ENCODE measurements around the gene LZTR1. TPM values are rescaled to one million over a fixed set of nuclear protein-coding genes. Genes with fewer than 3 reads are reported as not detected.

The LZTR1 gene
- total and polyA plus RNA-seq, 10 of the 15 experiments (the other 5 are each of a cell fraction or from before 2014, with no cell fraction given) = 0.82 to 50.3 (median 19.3) TPM

DNA sequence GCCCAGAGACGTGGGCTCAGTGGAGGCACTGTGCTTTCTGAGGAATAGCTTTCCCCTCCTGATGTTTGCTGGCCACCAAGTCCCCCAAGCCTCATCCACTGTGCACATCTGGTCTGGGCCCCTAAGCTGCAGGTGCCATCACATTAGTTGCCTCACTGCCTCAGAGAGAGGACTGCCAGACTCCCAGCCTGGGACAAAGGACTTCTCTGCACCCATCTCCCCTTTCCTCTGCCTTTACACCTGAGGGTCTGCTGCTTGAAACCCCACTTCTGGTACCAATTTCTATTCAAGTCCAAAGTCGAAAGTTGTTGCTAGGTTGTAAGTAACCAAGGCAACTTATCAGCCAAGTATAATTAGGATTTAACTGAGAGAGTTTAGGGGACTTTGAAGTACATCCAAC, 3.7 kb upstream of the LZTR1 start:
- H3K27me3 ChIP-seq (replicated peaks in 1 of 2; ENCODE audit: control insufficient read depth in 2 of 2, insufficient read depth in 2 of 2, low read length in 1 of 2) = no peaks in the 10 kb centered on the region
- no peak overlapping the region for H3K4me3 ChIP-seq
- no TSS peak for BruUV-seq (replicated peaks)
- no peaks in the 10 kb centered on the region for H3K36me3 ChIP-seq (ENCODE audit: control insufficient read depth in 2 of 2, insufficient read depth in 2 of 2, low read length in 1 of 2)
- intact Hi-C loops (cut with micrococcal nuclease; ENCODE audit: unreplicated experiment) = no loop called here
- CTCF ChIA-PET = interaction anchor here (1.0 kb wide), 1 partner anchor 92 kb away, joined by 3 read pairs; no protein-coding TSS in a partner anchor
- FAIRE-seq (no peak), ATAC-seq (no peak), DNase-seq (ENCODE audit: low read depth, low spot score) (no peak)
- H3K4me1 ChIP-seq (ENCODE audit: control insufficient read depth, insufficient read depth, low read length) = peaks cover 8% of the 10 kb centered on the region; the same call in 1 of the 2 replicates
- WGBS (ENCODE audit: insufficient coverage, insufficient replicate concordance, low lambda C conversion rate, missing lambda C conversion rate) = 43% methylated on average over 2 of the region's 2 CpGs
- H3K27ac ChIP-seq (ENCODE audit: control insufficient read depth, insufficient read depth) = no peak overlapping the region
- in situ Hi-C loops (cut with MboI) = no loop called here
- POLR2A ChIA-PET = no interaction called here
- H4K20me1 ChIP-seq (ENCODE audit: control insufficient read depth, insufficient read depth) = no peaks in the 10 kb centered on the region
- RAD21 ChIA-PET (ENCODE audit: unreplicated experiment) = no interaction called here
- H3K79me2 ChIP-seq (ENCODE audit: control insufficient read depth, insufficient read depth, low read length) = peaks cover 16% of the 10 kb centered on the region
- H2AFZ ChIP-seq (ENCODE audit: control insufficient read depth, low read depth, low read length) = no peak overlapping the region
- peaks cover 6% of the 10 kb centered on the region; the same call in 2 of the 3 replicates for H3K9me3 ChIP-seq (replicated peaks; ENCODE audit: control insufficient read depth, insufficient read depth, low read length)
- H3K4me2 ChIP-seq (ENCODE audit: control insufficient read depth, insufficient read depth) = no peak overlapping the region
- H3K9ac ChIP-seq (ENCODE audit: control insufficient read depth, insufficient read depth, low read length) = no peak overlapping the region
- SMC1A ChIA-PET (ENCODE audit: uncharacterized antibody, unreplicated experiment) = interaction anchor here (1.9 kb wide), 1 partner anchor 24 kb away, joined by 4 read pairs; no protein-coding TSS in a partner anchor
- TF ChIP-seq HDAC6 (IDR thresholded peaks at IDR 0.05; ENCODE audit: unreplicated experiment) = no peak
- TF ChIP-seq, protein P1, sequence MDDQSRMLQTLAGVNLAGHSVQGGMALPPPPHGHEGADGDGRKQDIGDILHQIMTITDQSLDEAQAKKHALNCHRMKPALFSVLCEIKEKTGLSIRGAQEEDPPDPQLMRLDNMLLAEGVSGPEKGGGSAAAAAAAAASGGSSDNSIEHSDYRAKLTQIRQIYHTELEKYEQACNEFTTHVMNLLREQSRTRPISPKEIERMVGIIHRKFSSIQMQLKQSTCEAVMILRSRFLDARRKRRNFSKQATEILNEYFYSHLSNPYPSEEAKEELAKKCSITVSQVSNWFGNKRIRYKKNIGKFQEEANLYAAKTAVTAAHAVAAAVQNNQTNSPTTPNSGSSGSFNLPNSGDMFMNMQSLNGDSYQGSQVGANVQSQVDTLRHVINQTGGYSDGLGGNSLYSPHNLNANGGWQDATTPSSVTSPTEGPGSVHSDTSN (IDR thresholded peaks at IDR 0.05; ENCODE audit: insufficient replicate concordance, low read depth, low read length) = no peak
- TF ChIP-seq, protein P2, sequence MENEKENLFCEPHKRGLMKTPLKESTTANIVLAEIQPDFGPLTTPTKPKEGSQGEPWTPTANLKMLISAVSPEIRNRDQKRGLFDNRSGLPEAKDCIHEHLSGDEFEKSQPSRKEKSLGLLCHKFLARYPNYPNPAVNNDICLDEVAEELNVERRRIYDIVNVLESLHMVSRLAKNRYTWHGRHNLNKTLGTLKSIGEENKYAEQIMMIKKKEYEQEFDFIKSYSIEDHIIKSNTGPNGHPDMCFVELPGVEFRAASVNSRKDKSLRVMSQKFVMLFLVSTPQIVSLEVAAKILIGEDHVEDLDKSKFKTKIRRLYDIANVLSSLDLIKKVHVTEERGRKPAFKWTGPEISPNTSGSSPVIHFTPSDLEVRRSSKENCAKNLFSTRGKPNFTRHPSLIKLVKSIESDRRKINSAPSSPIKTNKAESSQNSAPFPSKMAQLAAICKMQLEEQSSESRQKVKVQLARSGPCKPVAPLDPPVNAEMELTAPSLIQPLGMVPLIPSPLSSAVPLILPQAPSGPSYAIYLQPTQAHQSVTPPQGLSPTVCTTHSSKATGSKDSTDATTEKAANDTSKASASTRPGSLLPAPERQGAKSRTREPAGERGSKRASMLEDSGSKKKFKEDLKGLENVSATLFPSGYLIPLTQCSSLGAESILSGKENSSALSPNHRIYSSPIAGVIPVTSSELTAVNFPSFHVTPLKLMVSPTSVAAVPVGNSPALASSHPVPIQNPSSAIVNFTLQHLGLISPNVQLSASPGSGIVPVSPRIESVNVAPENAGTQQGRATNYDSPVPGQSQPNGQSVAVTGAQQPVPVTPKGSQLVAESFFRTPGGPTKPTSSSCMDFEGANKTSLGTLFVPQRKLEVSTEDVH (IDR thresholded peaks at IDR 0.05; ENCODE audit: low read depth, partially characterized antibody) = no peak
- TF ChIP-seq TCF3 (IDR thresholded peaks at IDR 0.05; ENCODE audit: borderline replicate concordance, insufficient read depth, low read depth, low read length) = no peak
- TF ChIP-seq HDGF (IDR thresholded peaks at IDR 0.05) = no peak
- TF ChIP-seq, protein P3, sequence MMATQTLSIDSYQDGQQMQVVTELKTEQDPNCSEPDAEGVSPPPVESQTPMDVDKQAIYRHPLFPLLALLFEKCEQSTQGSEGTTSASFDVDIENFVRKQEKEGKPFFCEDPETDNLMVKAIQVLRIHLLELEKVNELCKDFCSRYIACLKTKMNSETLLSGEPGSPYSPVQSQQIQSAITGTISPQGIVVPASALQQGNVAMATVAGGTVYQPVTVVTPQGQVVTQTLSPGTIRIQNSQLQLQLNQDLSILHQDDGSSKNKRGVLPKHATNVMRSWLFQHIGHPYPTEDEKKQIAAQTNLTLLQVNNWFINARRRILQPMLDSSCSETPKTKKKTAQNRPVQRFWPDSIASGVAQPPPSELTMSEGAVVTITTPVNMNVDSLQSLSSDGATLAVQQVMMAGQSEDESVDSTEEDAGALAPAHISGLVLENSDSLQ (IDR thresholded peaks at IDR 0.05) = no peak
- no peak for TF ChIP-seq JUNB (IDR thresholded peaks at IDR 0.05)
- TF ChIP-seq, protein P4, sequence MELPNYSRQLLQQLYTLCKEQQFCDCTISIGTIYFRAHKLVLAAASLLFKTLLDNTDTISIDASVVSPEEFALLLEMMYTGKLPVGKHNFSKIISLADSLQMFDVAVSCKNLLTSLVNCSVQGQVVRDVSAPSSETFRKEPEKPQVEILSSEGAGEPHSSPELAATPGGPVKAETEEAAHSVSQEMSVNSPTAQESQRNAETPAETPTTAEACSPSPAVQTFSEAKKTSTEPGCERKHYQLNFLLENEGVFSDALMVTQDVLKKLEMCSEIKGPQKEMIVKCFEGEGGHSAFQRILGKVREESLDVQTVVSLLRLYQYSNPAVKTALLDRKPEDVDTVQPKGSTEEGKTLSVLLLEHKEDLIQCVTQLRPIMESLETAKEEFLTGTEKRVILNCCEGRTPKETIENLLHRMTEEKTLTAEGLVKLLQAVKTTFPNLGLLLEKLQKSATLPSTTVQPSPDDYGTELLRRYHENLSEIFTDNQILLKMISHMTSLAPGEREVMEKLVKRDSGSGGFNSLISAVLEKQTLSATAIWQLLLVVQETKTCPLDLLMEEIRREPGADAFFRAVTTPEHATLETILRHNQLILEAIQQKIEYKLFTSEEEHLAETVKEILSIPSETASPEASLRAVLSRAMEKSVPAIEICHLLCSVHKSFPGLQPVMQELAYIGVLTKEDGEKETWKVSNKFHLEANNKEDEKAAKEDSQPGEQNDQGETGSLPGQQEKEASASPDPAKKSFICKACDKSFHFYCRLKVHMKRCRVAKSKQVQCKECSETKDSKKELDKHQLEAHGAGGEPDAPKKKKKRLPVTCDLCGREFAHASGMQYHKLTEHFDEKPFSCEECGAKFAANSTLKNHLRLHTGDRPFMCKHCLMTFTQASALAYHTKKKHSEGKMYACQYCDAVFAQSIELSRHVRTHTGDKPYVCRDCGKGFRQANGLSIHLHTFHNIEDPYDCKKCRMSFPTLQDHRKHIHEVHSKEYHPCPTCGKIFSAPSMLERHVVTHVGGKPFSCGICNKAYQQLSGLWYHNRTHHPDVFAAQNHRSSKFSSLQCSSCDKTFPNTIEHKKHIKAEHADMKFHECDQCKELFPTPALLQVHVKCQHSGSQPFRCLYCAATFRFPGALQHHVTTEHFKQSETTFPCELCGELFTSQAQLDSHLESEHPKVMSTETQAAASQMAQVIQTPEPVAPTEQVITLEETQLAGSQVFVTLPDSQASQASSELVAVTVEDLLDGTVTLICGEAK (IDR thresholded peaks at IDR 0.05; ENCODE audit: borderline replicate concordance) = no peak
- TF ChIP-seq WRNIP1 (IDR thresholded peaks at IDR 0.05; ENCODE audit: borderline replicate concordance, low read depth, low read length) = no peak
- no peak for TF ChIP-seq TAF1 (IDR thresholded peaks at IDR 0.05; ENCODE audit: borderline replicate concordance, low read depth, low read length)
- no peak for TF ChIP-seq RAD51 (IDR thresholded peaks at IDR 0.05)
- no peak for TF ChIP-seq EGR1 (IDR thresholded peaks at IDR 0.05; ENCODE audit: borderline replicate concordance in 1 of 2, low read depth in 2 of 2, low read length in 2 of 2)
- no peak for TF ChIP-seq CHD2 (IDR thresholded peaks at IDR 0.05; ENCODE audit: borderline replicate concordance, low read depth, low read length)
- TF ChIP-seq MXI1 (IDR thresholded peaks at IDR 0.05; ENCODE audit: low read depth, low read length) = no peak
- TF ChIP-seq MYB (IDR thresholded peaks at IDR 0.05; ENCODE audit: borderline replicate concordance, low read depth, low read length) = no peak
- TF ChIP-seq CREM (IDR thresholded peaks at IDR 0.05; ENCODE audit: low read depth) = no peak
